Kasumi-1 (cell line): ENCODE data around the gene WWC2.
"Not testable (repeated sequence)": the region's sequence is repeated elsewhere in the genome, so short reads cannot be mapped to it uniquely, and the experiment has no call there.

Experiments used
- DNase-seq, 2 experiments: peaks; one replicate each; lab custom pipeline; 2025; lab: John Stamatoyannopoulos, UW

The WWC2 gene

DNA sequence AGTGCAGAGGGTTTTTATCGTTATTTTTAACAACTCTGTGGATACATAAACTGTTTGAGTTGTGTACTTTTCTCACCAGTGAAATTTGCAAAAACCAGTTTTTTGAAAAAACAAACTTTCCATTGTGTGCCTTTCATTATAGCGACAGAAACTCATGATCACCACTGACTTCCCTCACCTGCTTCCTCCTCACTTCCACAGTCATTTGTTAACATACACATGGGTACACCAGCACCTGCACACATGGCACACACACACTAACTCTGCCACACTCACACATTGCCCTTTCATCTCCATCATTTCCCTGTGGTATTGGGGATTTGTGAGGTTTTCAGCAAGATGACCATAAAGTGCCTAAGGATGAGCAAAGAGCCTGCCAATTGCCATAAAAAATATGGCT lies 200.4 kb downstream of the WWC2 start:
- no peak for DNase-seq

DNA sequence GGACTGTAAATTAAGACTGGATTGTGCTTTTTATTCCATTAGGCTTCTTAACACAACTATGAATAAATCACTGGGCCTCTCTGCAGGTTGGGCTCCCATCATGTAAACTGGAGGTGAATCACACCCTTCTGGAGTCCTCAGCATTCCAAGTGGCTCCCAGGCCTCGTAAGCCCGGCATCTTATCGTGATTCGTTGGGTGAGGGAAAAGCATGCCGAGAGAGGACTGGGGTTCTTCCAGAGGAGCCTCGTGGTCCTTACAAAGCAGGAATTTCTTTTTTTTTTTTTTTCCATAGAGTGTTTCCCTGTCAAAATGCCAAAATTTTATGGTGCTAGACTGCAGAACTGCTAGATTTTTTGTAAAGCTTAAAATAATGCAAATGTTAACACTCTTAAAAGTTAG lies 201.0 kb downstream of the WWC2 start:
- DNase-seq = no peak

DNA sequence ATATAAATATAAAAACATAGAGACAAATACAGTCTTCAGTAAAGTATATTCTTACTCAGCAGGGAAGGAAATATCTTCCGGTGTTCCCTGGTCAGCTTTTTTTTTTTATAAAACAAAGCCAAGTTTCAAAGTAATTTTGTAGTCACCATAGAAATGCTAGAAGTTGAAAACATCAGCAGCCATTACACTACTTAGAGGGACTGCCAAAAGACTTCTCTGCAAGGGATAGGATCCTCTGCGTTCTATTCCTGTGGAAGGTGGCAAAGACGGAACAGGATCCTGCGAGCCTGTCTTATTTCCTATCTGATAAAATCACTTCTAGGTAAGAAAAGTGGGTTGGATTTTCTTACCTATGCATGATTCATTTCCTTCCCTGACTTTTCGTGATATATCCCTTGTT lies 201.6 kb downstream of the WWC2 start:
- no peak for DNase-seq

DNA sequence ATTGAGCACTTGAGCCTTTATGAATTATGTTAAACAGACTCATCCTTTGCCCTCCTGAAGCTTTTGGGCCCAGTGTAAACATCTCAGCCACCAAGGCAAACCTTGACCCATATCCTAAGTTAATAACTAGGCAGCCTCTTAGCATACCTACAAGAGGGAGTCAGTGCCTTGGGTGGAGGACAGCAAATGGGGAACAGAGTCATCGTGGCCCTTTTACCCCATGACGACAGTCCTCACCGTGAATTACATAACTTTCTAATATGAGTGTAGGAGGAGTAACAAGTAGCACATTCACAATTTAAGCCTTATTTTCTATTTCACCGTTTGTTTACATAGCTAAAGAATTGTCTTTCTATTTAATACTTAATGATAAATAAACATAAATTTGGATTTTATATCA lies 204.2 kb downstream of the WWC2 start:
- DNase-seq = no peak

DNA sequence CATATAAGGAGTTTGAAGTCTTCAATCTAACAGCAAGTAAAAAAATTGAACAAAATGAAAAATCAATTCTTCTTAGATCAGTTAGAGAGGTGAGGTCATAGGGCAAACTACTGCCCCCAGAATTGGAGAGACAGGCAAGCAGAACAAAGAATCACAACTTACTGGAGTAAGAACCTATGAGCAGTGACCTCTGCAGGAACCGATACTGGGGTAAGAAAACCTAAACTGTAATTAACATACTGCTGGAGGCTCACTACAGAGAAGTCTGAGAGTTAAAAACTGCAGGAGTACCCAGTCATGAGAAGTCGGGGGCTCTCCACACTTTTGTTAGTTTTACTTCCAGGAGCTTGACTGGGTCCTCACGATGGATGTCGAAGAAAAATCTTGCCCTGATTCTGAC lies 205.0 kb downstream of the WWC2 start:
- DNase-seq = no peak

DNA sequence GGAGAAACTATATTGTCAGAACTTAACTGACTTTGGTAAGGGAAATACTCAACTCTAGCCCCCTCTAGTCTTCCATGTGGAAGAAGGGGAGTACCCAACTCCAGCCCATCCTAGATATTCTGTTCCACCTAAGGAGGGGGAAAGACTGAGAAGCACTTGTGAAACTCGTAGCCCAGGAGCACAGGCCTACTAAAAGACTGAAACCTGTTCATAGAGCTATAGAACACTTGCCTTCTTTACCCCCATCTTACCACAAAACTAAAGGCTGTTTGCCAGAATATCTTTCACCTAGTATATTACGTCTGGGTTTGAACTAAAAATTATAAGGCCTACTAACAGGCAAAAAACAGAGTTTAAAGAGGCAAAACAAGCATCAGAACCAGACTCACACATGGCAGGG lies 205.5 kb downstream of the WWC2 start:
- DNase-seq = no peak

DNA sequence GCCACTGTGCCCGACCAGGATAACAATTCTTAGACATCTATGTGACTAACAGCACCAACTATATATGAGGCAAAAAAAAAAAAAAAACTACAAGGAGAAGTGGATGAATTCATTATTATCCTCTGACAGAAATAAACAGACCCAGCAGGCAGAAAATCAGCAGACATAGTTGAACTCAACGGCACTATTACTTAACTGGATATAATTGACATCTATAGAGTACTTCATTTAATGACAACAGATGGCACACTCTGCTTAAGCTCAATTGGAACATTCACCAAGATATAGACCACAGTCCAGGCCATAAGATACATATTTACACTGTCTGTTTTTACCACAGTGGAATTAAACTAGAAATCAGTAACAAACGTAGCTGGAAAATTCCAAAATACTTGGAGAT lies 207.8 kb downstream of the WWC2 start:
- no peak for DNase-seq

DNA sequence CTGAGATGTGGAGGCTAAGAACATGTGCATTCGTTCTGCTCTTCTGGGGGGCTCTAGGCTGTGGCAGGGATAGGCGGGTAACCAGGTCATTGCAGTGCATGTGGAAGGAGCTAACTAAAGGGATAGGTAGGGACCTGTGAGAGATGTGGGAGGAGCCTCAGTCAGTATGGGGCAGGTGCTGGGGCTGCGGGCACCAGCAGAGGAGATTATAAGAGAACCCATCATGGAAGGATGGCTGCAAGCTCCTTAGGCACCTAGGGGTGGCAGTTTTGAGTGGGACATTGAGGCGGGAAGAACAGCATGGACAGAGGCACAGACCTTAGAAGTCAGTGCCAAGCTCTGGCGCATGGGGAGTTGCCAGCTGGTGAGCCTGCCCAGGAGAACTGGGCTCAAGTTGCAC lies 213.8 kb downstream of the WWC2 start:
- no peak for DNase-seq

DNA sequence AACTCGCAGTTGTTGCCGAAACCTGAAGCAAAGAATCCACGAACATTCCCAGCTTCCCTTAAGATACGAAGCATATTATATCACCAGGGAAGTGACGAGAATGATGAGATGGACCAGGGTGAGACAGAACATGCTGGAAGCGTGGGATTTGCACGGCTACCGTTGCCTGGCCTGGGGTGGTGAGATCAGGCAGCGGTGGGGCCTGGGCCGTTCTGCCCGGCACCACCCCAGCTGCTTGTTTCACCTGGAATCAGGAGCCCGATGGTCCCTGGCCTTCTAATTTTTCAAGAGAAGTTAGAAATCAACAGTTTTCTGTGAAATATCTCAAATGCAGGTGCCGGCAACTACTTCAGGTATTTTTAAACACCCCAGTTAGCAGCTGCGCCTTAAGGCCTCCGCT lies 215.3 kb downstream of the WWC2 start:
- no peak for DNase-seq

DNA sequence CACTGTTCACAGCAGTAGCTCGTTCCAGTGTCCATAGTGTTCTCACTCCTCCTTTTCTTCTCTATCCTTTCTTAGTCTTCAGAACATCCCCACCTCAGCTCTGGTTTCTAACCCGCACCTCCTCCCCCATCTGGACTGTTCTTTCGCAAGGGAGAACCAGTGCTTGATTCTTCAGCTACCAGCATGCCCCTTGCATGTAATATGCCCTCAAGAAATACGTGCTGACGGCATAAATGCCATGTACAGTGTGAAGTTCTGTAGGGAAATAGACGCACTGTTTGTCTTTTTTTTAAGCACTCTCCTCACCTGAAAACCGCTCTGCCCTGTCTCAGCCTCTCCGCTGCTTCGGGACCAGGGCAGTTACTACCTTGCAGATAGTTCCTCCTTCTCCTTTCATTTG lies 215.7 kb downstream of the WWC2 start:
- no peak for DNase-seq

DNA sequence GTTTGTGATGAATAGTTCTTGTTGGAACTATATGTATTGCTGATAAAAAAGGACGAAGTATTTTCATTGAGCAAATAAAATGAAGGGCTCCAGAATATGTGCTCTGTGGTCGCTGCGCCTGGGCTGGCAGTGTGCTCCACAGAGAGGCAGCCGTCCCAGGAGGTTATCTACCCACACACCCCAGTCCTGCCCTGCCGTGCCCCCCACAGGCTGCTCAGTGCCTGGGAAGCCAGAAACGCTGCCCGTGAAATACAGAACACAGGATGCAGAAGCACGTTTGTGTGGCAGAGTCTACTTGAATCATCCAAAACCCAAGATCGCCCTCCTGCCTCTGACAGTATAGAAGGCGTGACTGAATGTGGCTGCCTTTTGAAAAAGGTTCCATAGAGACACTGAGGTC lies 219.6 kb downstream of the WWC2 start:
- no peak for DNase-seq

DNA sequence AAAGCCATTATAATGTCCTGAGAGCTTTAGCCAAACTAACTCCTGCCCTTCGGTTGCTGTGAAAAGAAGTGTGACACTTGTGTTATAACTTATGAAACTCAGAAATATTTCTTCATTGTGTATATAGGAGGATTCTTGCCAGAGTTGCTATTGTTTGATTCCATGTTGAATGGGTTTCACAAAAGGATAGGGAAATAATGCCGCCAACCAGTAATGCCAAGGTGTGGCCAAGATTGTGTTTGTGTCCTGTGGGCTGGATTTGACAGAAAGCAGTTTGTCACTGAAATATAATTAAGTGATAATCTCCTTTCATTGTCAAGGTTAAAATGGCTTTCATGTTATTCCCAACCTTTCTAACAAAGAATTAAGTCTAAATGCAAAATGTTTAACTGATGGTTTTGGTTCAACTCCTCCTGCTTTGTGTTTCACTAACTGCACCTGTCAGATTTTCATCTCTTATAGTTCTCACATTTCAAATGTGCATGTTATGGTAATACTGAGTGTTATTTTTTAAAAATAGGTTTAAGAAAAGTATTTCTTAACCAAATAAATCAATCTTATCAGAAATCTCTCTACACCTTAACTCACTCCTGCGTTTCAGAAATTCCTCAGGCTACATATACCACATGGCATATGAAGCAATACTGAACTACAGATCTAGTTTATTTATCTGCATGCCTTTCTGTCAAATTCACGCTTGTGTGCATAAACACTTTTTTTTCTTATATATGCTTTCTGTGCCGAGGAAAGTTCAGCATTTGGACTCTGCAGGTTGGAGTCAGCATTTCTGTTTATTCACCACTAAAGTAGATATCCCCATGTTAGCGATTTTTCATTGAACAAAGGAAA lies 221.4 kb downstream of the WWC2 start, which contains the start of gene CLDN22:
Gene CLDN22, minus strand, starts transcription at position 66 of the 849 bp plus-strand sequence. Its CDS starts 58 bp downstream, at position 8.
- DNase-seq = no peak

DNA sequence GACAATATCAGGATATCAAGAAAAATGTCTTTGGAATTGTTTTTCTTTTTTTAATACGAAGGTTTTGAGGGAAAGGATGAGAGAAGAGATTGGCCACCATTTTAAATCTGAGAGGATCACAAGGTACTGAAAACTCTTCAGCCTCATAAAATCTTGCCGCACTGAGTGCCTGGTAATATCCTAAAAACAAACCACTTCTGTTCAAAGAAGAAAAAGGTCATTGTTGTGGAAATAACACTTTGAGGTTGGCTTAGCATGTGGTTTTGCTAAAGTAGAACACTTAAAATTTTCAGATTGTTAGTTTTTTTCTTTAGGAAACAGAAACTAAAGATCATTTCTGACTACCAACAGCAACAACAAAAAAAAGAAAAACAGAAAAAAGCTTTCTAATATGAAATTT lies 222.0 kb downstream of the WWC2 start:
- no peak for DNase-seq

DNA sequence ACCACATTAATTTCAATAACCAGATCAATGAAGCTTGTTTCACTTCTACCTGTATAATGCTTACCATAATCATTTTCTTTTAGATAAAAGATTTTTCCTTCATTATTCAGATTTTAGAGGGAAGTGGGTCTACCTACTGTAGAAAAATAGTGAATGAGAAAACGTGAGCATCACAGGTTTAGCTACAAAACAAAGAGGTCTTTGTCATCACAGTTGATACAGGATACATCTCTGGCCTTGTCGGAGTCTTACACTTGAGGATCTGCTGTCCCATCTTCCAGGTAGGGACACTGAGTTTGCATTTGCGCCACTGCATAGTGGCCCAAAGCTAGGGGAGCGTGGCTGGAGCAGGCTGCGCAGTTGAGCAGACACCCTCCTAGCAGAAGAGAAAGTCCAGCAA lies 222.5 kb downstream of the WWC2 start:
- DNase-seq = no peak

DNA sequence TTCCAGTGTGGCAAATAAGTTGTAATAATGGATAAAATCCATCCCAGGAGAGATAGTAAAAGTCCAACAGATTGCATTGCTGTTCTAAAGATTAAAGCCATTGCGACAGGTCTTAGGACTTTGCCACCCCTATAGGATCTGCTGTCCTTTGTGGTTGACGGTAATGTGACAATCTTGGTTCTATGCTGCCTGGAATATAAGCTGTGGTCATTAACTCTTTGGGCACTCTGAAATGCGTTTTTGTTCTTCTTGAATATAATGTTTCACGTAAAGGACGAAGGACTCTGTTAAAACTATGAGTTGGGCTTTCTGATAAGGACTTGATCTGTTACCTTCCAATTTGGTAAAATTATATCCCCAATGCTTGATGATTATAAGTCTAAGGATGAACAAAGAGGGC lies 223.3 kb downstream of the WWC2 start, which contains the start of gene CLDN24:
Gene CLDN24, minus strand, starts transcription at position 101 of the 400 bp plus-strand sequence. Its CDS starts 0 bp downstream, at position 101.
- no peak for DNase-seq

DNA sequence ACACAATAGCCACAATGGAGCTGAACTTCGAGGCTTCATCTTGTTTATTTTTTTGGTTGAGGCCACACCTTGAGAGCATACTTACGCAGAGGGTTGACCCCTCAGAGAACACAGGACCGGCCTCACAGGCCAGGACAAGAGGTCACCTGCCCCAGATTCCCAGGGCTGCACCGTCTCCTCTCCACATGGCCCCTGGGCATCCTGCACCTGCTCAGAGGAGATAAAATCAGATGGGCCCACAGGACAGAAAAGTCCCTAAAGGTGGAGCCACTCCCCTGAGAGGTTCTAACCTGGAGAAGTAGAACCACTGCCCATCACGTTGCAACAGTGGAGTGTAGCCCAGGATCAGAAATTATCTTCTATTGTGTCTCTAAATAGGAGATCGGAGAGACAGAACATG lies 224.2 kb downstream of the WWC2 start:
- no peak for DNase-seq

DNA sequence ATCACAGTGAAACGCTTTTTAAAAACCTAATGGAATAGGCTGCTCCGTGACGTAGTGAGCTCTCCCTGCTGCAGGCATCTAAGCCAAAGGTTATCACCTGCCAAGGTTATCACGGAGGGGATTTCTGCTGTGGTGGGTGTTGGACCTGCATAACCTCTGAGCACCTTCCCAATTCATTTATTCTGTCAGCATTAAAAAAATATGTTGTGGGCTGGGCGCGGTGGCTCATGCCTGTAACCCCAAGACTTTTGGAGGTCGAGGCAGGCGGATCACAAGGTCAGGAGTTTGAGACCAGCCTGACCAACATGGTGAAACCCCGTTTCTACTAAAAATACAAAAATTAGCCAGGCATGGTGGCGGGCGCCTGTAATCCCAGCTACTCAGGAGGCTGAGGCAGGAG lies 225.0 kb downstream of the WWC2 start:
- DNase-seq = not testable (repeated sequence)

DNA sequence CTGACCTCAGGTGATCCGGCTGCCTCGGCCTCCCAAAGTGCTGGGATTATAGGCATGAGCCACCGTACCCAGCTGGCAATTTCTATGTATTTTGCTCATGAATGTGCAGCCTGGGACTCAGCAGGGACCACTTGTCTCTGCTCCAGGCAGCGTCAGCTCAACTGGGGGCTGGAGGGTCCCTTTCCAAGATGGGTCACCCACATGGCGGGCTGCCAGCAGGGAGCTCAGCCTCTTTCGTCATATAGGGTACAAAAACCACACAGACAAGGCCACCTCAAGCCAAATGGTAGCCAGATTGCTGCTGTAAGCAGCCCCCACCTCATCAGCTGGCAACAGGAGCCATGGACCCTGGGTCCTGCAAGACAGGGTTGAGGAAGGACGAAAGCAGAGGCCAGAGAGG lies 225.6 kb downstream of the WWC2 start:
- no peak for DNase-seq

DNA sequence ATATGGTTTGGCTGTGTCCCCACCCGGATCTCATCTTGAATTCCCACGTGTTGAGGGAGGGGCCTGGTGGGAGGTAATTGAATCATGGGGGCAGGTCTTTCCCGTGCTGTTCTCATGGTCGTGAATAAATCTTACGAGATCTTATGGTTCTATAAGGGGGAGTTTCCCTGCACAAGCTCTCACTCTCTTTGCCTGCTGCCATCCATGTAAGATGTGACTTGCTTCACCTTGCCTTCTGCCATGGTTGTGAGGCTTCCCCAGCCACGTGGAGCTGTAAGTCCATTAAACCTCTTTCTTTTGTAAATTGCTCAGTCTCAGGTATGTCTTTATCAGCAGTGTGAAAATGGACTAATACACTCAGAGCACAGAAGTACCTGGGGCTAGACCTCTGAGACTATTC lies 227.3 kb downstream of the WWC2 start:
- not testable (repeated sequence) for DNase-seq

DNA sequence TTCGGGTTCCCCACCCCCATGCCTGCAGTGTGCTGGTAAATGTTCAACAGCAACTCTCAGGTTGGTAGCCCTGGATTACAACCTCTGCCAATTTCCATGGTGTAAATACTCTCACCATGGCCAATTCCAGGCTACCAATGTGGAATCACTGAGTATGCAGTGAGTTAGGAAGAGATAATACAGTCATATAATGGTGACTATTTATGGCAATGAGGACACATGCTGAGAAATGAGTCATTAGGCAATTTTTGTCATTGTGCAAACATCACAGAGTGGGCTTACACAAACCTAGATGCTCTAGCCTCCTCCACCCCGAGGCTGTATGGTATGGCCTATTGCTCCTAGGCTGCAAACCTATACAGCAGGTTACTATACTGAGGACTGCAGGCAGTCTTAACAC lies 227.8 kb downstream of the WWC2 start:
- no peak for DNase-seq

DNA sequence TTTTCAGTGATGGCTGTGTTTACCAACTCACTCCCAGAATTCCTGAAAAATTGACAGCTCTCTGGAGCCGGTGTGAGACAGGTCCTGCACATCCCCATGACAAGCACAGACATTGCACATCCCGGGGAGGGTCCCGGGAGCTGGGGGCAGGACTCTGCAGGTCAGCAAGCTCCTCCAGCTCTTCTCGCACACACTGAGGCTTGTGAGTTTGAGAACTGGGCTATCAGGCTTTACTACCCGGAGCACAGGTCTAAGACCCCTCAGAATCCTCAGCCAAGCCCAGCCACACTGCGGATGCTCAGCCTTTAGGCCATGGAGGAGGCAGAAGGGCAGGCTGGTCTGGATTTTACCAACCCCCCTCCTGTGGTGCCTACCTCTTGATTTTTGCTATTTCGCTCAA lies 228.8 kb downstream of the WWC2 start:
- no peak for DNase-seq

DNA sequence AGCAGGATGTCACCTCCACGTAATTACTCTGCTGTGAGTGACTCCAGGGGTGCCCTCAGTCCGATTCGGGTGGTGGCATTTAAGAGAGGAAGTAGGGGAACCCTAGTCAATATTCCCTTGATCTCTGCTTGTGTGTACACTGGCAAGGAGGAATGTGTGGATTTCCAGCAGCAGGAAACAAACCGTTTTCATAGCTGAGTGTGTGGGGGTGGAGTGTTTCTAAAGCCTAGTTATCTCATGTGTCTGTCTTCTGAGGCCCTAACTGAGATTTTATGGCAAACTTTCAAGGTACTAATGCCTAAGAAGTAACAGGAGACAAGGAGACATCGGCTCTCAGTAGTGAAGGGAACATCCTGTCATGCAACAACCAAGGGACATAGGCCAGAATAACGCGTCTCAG lies 229.8 kb downstream of the WWC2 start:
- DNase-seq = no peak

DNA sequence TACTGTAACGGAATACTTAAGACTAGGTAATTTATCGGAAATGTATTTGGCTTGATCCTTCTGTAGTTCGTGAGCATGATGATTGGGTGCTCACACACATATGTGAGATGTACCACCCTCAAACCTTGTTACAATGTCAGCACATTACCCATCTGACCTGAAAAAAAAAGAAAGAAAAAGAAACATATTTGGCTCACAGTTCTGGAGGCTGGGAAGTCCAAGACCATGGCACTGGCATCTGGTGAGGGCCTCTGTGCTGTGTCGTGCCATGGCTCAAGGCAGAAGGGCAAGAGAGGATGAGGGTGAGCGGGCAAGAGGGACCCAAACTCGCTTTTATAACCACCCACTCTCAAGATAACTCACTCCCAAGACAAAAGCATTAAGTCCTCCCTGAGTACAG lies 230.2 kb downstream of the WWC2 start:
- no peak for DNase-seq
